K562 (cell line): ENCODE results near the gene TSR3. TPM values are rescaled to one million over a fixed set of nuclear protein-coding genes. Genes with fewer than 3 reads are reported as not detected.
A peak's percentile ranks its signal among the peaks of the same experiment; 100 is the strongest.

Source experiments
- ATF1 ChIP-seq, 2 experiments: fragments of 450-650 bp in 1 of 2; IDR thresholded peaks; 2 replicates each; pipeline ENCODE4 v1.6.1; 2016; ENCODE audit warnings: missing compliant biosample characterization in 1 of 2, missing genetic modification characterization in 1 of 2
- BHLHE40 ChIP-seq: IDR thresholded peaks from 2 replicates; pipeline ENCODE4 v1.6.1; 2011; ENCODE audit warnings: low read length, improper control_type of control experiment
- FOXP1 ChIP-seq: sonication (generic); formaldehyde crosslinking; IDR thresholded peaks from 2 replicates; pipeline ENCODE4 v1.8.0; 2022; ENCODE audit warnings: mild to moderate bottlenecking, missing genetic modification reagents
- FUS ChIP-seq: fragments of 200-400 bp; formaldehyde crosslinking; optimal IDR thresholded peaks from 2 replicates; pipeline ENCODE3; 2017; ENCODE audit warnings: low read depth, low read length
- GATAD2B ChIP-seq: fragments of 450-650 bp; IDR thresholded peaks from 2 replicates; pipeline ENCODE4 v1.6.1; 2017; ENCODE audit warnings: mild to moderate bottlenecking, borderline replicate concordance
- ID3 ChIP-seq, 2 experiments: fragments of 250-450 bp in 1 of 2; fragments of 450-650 bp in 1 of 2; sonication (Bioruptor Pico) in 1 of 2; IDR thresholded peaks; 2 replicates each; pipeline versions ENCODE4 v1.6.1 to v1.8.0; 2016 to 2021; ENCODE audit warnings: mild to moderate bottlenecking in 2 of 2, moderate library complexity in 2 of 2, missing compliant biosample characterization in 1 of 2, missing genetic modification characterization in 1 of 2
- KLF10 ChIP-seq: fragments of 250-450 bp; sonication (Bioruptor Pico); IDR thresholded peaks from 2 replicates; pipeline ENCODE4 v1.6.1; 2021; ENCODE audit warnings: matching md5 sums
- NKRF ChIP-seq: fragments of 450-650 bp; IDR thresholded peaks from 2 replicates; pipeline ENCODE4 v1.6.1; 2016; ENCODE audit warnings: borderline replicate concordance
- RERE ChIP-seq: sonication (generic); formaldehyde crosslinking; IDR thresholded peaks from 2 replicates; pipeline ENCODE4 v1.8.0; 2023; ENCODE audit warnings: missing genetic modification reagents, mild to moderate bottlenecking, borderline replicate concordance
- SAFB ChIP-seq: fragments of 200-400 bp; formaldehyde crosslinking; IDR thresholded peaks from 2 replicates; pipeline ENCODE4 v1.6.1; 2017; ENCODE audit warnings: low read depth, low read length, borderline replicate concordance
- YY1 ChIP-seq, 3 experiments: IDR thresholded peaks; 2 replicates each; pipeline ENCODE4 v1.6.1; 2011; ENCODE audit warnings: low read length in 2 of 3, mild to moderate bottlenecking in 2 of 3, moderate library complexity in 2 of 3, borderline replicate concordance in 1 of 3, control low read depth in 1 of 3, low read depth in 1 of 3; ENCODE audit not compliant: insufficient read depth in 3 of 3, insufficient replicate concordance in 2 of 3, control insufficient read depth in 1 of 3, insufficient read length in 1 of 3; ENCODE audit errors: extremely low read depth in 1 of 3
- polyA plus RNA-seq, 8 experiments: library from polyadenylated mRNA; depleted of rRNA in 4 of 8; stranded (reverse) in 5 of 8; unstranded in 3 of 8; fragments of >200 nt; fragmentation: Nextera tagmentation in 2 of 8; fragmentation: Illumina TruSeq in 1 of 8; extraction: Ambion mirVana in 2 of 8; extraction: Trizol in 1 of 8; gene quantifications; 2 replicates each; pipeline versions ENCODE4 v1.2.1 to v1.2.3, GENCODE V29; 2011 to 2014; ENCODE audit warnings: inconsistent platforms in 1 of 8, missing spikeins in 1 of 8
- total RNA-seq, 7 experiments: library from RNA; depleted of rRNA in 6 of 7; stranded (reverse); fragments of >200 nt in 6 of 7; fragmentation: Illumina TruSeq in 2 of 7; extraction: Trizol in 2 of 7; gene quantifications; 2 replicates each; pipeline versions ENCODE4 v1.2.1 to v1.2.3, GENCODE V29; 2011 to 2021; ENCODE audit warnings: low replicate concordance in 1 of 7
- TF ChIP-seq, protein P1 (sequence below), 2 experiments: fragments of 450-650 bp in 1 of 2; sonication (generic) in 1 of 2; formaldehyde crosslinking in 1 of 2; IDR thresholded peaks in 1 of 2; conservative IDR thresholded peaks in 1 of 2; 2 replicates each; pipeline versions ENCODE4 v1.6.1 to v1.8.1; 2016 to 2023; ENCODE audit warnings: mild to moderate bottlenecking in 2 of 2, moderate library complexity in 2 of 2, inconsistent platforms in 1 of 2, missing genetic modification reagents in 1 of 2

The TSR3 gene
- total and polyA plus RNA-seq, 9 of the 15 experiments (the other 6 are each of a cell fraction or from before 2014, with no cell fraction given), result 1.5 to 74.8 (median 16.5) TPM

DNA sequence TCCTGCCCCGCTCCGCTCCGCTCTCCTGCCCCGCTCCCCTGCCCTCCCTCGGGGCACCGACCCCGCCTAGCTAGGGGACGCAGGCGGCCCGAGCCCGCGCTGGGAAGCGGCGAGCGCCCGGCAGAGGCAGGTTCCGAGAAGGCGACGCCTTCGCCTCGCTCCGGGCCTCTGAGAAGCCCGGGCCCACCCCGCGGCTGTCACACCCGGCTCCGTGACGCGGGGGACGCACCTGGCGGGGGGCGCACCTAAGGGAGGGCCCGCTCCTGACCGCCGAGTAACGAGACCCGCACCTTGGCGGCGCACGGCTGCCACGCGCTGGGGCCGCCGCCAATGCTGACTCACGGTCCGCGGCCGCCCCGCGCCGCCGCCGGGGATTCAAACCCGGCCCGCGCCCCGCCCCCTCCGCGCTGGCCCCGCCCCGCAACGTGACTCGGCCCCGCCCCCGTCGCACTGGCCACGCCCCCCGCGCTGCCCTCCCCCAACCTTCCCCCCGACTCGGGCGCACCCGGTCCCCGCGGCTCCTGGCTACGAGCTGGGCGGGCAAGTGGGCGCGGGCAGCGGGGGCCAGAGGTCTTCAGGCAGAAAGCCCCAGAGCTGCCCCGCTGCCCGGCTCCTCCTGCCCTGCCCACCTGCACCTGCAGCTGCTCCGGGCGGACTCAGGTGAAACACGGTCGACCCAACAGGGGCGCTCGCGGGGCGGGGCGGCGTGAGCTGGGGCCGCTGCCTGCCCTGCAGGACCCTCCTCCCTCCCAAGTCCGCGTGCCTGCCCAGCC is 27.8 kb upstream of the TSR3 start (continued):
- TF ChIP-seq ID3 (CRISPR knock-in tag; IDR thresholded peaks at IDR 0.05) (no peak), ID3 (tag; IDR thresholded peaks at IDR 0.05) (0 out of 2 replicates have a peak, but pooled peaks have one; percentile 64), ATF1 (CRISPR knock-in tag; IDR thresholded peaks at IDR 0.05) (no peak), ATF1 (tag; IDR thresholded peaks at IDR 0.05) (peak; percentile 57), GATAD2B (0 out of 2 replicates have a peak, but pooled peaks have one; percentile 31), SAFB (0 out of 2 replicates have a peak, but pooled peaks have one; percentile 6), FOXP1 (peak; percentile 72; the same call in 1 of the 2 replicates), YY1 (IDR thresholded peaks at IDR 0.05; ENCODE audit: borderline replicate concordance in 1 of 3, control insufficient read depth in 1 of 3, extremely low read depth in 1 of 3, insufficient read depth in 3 of 3, insufficient read length in 1 of 3, insufficient replicate concordance in 2 of 3, low read depth in 1 of 3, low read length in 2 of 3) (peak in 1 of 3 experiments; percentile 56), FUS (peak; percentile 66), NKRF (no peak), KLF10 (CRISPR knock-in tag) (no peak), RERE (CRISPR knock-in tag) (peak; percentile 71), BHLHE40 (peak; percentile 64)
- TF ChIP-seq, protein P1, sequence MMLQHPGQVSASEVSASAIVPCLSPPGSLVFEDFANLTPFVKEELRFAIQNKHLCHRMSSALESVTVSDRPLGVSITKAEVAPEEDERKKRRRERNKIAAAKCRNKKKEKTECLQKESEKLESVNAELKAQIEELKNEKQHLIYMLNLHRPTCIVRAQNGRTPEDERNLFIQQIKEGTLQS (IDR thresholded peaks at IDR 0.05), result no peak
- TF ChIP-seq, protein P1 (CRISPR knock-in tag; conservative IDR thresholded peaks at IDR 0.05), result 0 out of 2 replicates have a peak, but pooled peaks have one; percentile 3
